SK-N-SH treated with all-trans-retinoic acid at 6 μM for 48 hours (cell line): ENCODE measurements around the gene SEL1L3.

Source experiments
- ATAC-seq: fragments of 200-7000 bp; cut with Tn5 transposase; 3 replicates; pipeline ENCODE4 v1.9.1; 2020; ENCODE audit warnings: mild to moderate bottlenecking, moderate library complexity
- ARNTL ChIP-seq: fragments of 450-650 bp; formaldehyde crosslinking; IDR thresholded peaks from 2 replicates; pipeline ENCODE4 v1.5.0; 2020; ENCODE audit warnings: low read depth, mild to moderate bottlenecking, moderate library complexity, borderline replicate concordance
- BACH2 ChIP-seq: fragments of 250-450 bp; sonication (Bioruptor Pico); IDR thresholded peaks from 2 replicates; pipeline ENCODE4 v1.9.0; 2021; ENCODE audit warnings: mild to moderate bottlenecking, borderline replicate concordance
- CSDC2 ChIP-seq: fragments of 250-450 bp; sonication (Bioruptor Pico); IDR thresholded peaks from 2 replicates; pipeline ENCODE4 v1.5.0; 2020; ENCODE audit warnings: mild to moderate bottlenecking, moderate library complexity
- ESRRG ChIP-seq: fragments of 250-450 bp; sonication (Bioruptor Pico); IDR thresholded peaks from 2 replicates; pipeline ENCODE4 v1.6.1; 2021; ENCODE audit warnings: mild to moderate bottlenecking
- ISL1 ChIP-seq: fragments of 250-450 bp; sonication (Bioruptor Pico); IDR thresholded peaks from 2 replicates; pipeline ENCODE4 v2.1.2; 2022; ENCODE audit warnings: mild to moderate bottlenecking, moderate library complexity
- OSR1 ChIP-seq: fragments of 250-450 bp; sonication (Bioruptor Pico); IDR thresholded peaks from 2 replicates; pipeline ENCODE4 v1.8.0; 2022; ENCODE audit warnings: moderate library complexity, mild to moderate bottlenecking, inconsistent platforms
- PPARA ChIP-seq: fragments of 250-450 bp; sonication (Bioruptor Pico); IDR thresholded peaks from 2 replicates; pipeline ENCODE4 v1.5.0; 2020; ENCODE audit warnings: mild to moderate bottlenecking, borderline replicate concordance
- RARB ChIP-seq: fragments of 250-450 bp; sonication (Bioruptor Pico); IDR thresholded peaks from 2 replicates; pipeline ENCODE4 v1.8.0; 2021; ENCODE audit warnings: mild to moderate bottlenecking, moderate library complexity
- SNAI2 ChIP-seq: fragments of 250-450 bp; sonication (Bioruptor Pico); IDR thresholded peaks from 2 replicates; pipeline ENCODE4 v1.5.0; 2020; ENCODE audit warnings: mild to moderate bottlenecking, moderate library complexity
- TCF4 ChIP-seq: fragments of 250-450 bp; sonication (Bioruptor Pico); IDR thresholded peaks from 2 replicates; pipeline ENCODE4 v1.8.0; 2021; ENCODE audit warnings: mild to moderate bottlenecking, moderate library complexity, borderline replicate concordance
- TOX ChIP-seq: fragments of 250-450 bp; sonication (Bioruptor Pico); IDR thresholded peaks from 2 replicates; pipeline ENCODE4 v1.8.0; 2021; ENCODE audit warnings: mild to moderate bottlenecking, moderate library complexity, borderline replicate concordance
- ZC3H10 ChIP-seq: fragments of 250-450 bp; sonication (Bioruptor Pico); IDR thresholded peaks from 2 replicates; pipeline ENCODE4 v1.5.1; 2021; ENCODE audit warnings: mild to moderate bottlenecking, moderate library complexity
- ZFP3 ChIP-seq: fragments of 250-450 bp; sonication (Bioruptor Pico); IDR thresholded peaks from 2 replicates; pipeline ENCODE4 v1.5.0; 2020; ENCODE audit warnings: mild to moderate bottlenecking, moderate library complexity
- ZFP30 ChIP-seq: fragments of 450-650 bp; formaldehyde crosslinking; IDR thresholded peaks from 2 replicates; pipeline ENCODE4 v1.5.0; 2022; ENCODE audit warnings: mild to moderate bottlenecking, moderate library complexity
- ZNF565 ChIP-seq: fragments of 450-650 bp; formaldehyde crosslinking; conservative IDR thresholded peaks from 2 replicates; pipeline ENCODE4 v1.5.0; 2020; ENCODE audit warnings: low read depth, mild to moderate bottlenecking, moderate library complexity
- TF ChIP-seq, protein P1 (sequence below): fragments of 250-450 bp; sonication (Bioruptor Pico); IDR thresholded peaks from 2 replicates; pipeline ENCODE4 v1.8.0; 2021; ENCODE audit warnings: low read depth, mild to moderate bottlenecking, moderate library complexity, borderline replicate concordance
- TF ChIP-seq, protein P2 (sequence below): fragments of 250-450 bp; sonication (Bioruptor Pico); IDR thresholded peaks from 2 replicates; pipeline ENCODE4 v1.5.0; 2020; ENCODE audit warnings: mild to moderate bottlenecking, moderate library complexity
- TF ChIP-seq, protein P3 (sequence below): fragments of 250-450 bp; sonication (Bioruptor Pico); IDR thresholded peaks from 2 replicates; pipeline ENCODE4 v1.5.1; 2020; ENCODE audit warnings: low read depth, mild to moderate bottlenecking, moderate library complexity
- TF ChIP-seq, protein P4 (sequence below): fragments of 250-450 bp; sonication (Bioruptor Pico); IDR thresholded peaks from 2 replicates; pipeline ENCODE4 v1.5.1; 2021; ENCODE audit warnings: mild to moderate bottlenecking, moderate library complexity
- TF ChIP-seq, protein P5 (sequence below): fragments of 250-450 bp; sonication (Bioruptor Pico); IDR thresholded peaks from 2 replicates; pipeline ENCODE4 v1.8.0; 2020; ENCODE audit warnings: mild to moderate bottlenecking, moderate library complexity, borderline replicate concordance

The SEL1L3 gene

DNA sequence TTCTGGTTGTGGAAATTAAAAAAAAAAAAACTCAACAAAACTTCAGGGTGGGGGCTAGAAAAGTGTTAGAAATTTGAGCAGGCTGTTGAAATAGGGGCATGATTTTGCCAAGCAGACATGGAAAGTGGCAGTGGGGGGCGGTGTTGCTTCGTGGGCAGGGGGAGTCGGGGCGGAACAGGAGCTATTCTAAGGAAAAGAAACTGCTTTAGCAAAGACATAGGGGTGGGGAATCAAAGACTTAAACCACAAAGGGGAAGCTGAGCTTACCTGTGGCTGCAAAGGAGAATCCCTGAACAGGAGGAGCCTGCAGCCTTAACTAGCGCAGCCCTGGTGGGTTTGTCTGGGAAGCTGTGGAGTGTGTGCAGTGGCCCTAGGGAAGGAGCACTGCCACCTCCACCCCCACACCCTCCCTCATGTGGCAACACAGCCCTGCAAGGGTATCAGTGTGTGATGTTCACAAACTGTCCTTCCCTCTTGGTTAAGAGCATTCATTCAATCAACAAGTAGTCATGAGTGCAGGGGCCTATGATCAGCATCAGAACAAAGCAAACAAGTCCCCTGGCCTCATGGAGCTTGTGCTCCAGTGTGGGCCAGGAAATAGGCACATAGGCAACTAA, 20.5 kb downstream of the SEL1L3 start:
- no peak for ATAC-seq
- no peak for TF ChIP-seq PPARA
- TF ChIP-seq ZFP3 (CRISPR knock-in tag) = no peak
- TF ChIP-seq, protein P1, sequence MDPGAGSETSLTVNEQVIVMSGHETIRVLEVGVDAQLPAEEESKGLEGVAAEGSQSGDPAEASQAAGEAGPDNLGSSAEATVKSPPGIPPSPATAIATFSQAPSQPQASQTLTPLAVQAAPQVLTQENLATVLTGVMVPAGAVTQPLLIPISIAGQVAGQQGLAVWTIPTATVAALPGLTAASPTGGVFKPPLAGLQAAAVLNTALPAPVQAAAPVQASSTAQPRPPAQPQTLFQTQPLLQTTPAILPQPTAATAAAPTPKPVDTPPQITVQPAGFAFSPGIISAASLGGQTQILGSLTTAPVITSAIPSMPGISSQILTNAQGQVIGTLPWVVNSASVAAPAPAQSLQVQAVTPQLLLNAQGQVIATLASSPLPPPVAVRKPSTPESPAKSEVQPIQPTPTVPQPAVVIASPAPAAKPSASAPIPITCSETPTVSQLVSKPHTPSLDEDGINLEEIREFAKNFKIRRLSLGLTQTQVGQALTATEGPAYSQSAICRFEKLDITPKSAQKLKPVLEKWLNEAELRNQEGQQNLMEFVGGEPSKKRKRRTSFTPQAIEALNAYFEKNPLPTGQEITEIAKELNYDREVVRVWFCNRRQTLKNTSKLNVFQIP (CRISPR knock-in tag) = no peak
- no peak for TF ChIP-seq ZC3H10 (CRISPR knock-in tag)
- TF ChIP-seq CSDC2 (CRISPR knock-in tag) = no peak
- TF ChIP-seq ISL1 (CRISPR knock-in tag) = no peak
- no peak for TF ChIP-seq TOX (CRISPR knock-in tag)
- TF ChIP-seq, protein P2, sequence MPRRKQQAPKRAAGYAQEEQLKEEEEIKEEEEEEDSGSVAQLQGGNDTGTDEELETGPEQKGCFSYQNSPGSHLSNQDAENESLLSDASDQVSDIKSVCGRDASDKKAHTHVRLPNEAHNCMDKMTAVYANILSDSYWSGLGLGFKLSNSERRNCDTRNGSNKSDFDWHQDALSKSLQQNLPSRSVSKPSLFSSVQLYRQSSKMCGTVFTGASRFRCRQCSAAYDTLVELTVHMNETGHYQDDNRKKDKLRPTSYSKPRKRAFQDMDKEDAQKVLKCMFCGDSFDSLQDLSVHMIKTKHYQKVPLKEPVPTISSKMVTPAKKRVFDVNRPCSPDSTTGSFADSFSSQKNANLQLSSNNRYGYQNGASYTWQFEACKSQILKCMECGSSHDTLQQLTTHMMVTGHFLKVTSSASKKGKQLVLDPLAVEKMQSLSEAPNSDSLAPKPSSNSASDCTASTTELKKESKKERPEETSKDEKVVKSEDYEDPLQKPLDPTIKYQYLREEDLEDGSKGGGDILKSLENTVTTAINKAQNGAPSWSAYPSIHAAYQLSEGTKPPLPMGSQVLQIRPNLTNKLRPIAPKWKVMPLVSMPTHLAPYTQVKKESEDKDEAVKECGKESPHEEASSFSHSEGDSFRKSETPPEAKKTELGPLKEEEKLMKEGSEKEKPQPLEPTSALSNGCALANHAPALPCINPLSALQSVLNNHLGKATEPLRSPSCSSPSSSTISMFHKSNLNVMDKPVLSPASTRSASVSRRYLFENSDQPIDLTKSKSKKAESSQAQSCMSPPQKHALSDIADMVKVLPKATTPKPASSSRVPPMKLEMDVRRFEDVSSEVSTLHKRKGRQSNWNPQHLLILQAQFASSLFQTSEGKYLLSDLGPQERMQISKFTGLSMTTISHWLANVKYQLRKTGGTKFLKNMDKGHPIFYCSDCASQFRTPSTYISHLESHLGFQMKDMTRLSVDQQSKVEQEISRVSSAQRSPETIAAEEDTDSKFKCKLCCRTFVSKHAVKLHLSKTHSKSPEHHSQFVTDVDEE (CRISPR knock-in tag) = no peak
- TF ChIP-seq TCF4 (CRISPR knock-in tag) = no peak
- no peak for TF ChIP-seq SNAI2
- TF ChIP-seq ZFP30 (CRISPR knock-in tag) = no peak
- TF ChIP-seq ARNTL (CRISPR knock-in tag) = no peak
- TF ChIP-seq, protein P3, sequence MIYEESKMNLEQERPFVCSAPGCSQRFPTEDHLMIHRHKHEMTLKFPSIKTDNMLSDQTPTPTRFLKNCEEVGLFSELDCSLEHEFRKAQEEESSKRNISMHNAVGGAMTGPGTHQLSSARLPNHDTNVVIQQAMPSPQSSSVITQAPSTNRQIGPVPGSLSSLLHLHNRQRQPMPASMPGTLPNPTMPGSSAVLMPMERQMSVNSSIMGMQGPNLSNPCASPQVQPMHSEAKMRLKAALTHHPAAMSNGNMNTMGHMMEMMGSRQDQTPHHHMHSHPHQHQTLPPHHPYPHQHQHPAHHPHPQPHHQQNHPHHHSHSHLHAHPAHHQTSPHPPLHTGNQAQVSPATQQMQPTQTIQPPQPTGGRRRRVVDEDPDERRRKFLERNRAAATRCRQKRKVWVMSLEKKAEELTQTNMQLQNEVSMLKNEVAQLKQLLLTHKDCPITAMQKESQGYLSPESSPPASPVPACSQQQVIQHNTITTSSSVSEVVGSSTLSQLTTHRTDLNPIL (CRISPR knock-in tag) = no peak
- TF ChIP-seq, protein P4, sequence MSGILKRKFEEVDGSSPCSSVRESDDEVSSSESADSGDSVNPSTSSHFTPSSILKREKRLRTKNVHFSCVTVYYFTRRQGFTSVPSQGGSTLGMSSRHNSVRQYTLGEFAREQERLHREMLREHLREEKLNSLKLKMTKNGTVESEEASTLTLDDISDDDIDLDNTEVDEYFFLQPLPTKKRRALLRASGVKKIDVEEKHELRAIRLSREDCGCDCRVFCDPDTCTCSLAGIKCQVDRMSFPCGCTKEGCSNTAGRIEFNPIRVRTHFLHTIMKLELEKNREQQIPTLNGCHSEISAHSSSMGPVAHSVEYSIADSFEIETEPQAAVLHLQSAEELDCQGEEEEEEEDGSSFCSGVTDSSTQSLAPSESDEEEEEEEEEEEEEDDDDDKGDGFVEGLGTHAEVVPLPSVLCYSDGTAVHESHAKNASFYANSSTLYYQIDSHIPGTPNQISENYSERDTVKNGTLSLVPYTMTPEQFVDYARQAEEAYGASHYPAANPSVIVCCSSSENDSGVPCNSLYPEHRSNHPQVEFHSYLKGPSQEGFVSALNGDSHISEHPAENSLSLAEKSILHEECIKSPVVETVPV = no peak
- TF ChIP-seq, protein P5, sequence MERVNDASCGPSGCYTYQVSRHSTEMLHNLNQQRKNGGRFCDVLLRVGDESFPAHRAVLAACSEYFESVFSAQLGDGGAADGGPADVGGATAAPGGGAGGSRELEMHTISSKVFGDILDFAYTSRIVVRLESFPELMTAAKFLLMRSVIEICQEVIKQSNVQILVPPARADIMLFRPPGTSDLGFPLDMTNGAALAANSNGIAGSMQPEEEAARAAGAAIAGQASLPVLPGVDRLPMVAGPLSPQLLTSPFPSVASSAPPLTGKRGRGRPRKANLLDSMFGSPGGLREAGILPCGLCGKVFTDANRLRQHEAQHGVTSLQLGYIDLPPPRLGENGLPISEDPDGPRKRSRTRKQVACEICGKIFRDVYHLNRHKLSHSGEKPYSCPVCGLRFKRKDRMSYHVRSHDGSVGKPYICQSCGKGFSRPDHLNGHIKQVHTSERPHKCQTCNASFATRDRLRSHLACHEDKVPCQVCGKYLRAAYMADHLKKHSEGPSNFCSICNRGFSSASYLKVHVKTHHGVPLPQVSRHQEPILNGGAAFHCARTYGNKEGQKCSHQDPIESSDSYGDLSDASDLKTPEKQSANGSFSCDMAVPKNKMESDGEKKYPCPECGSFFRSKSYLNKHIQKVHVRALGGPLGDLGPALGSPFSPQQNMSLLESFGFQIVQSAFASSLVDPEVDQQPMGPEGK (CRISPR knock-in tag) = no peak
- TF ChIP-seq ESRRG (CRISPR knock-in tag) = no peak
- TF ChIP-seq BACH2 (CRISPR knock-in tag) = no peak
- TF ChIP-seq OSR1 = no peak

DNA sequence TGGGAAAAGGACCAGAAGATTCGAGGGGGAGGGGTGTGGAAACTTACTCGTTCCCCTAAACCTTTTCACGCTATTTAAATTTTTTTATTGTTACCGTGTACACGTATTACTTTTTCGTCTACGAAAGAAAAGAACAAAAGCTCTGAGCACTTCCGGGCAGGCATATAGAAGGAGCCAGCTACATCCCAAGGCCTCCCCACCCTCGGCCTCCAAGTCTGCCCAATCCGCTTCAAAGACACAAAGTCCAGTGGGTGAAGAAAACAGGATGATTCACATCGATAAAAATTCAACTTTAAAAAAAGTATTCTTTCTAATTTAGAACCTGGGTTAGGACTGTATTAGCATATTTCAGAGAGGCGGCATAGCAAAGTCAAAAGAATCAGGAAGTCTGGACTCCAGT, 23.1 kb downstream of the SEL1L3 start:
- ATAC-seq = no peak
- TF ChIP-seq, protein P1 (CRISPR knock-in tag) = no peak
- TF ChIP-seq, protein P2 (CRISPR knock-in tag) = no peak
- TF ChIP-seq, protein P3 (CRISPR knock-in tag) = no peak
- no peak for TF ChIP-seq BACH2 (CRISPR knock-in tag)
- no peak for TF ChIP-seq RARB (CRISPR knock-in tag)
- no peak for TF ChIP-seq ESRRG (CRISPR knock-in tag)
- no peak for TF ChIP-seq TOX (CRISPR knock-in tag)
- TF ChIP-seq OSR1 = no peak
- TF ChIP-seq, protein P5 (CRISPR knock-in tag) = no peak
- no peak for TF ChIP-seq ZC3H10 (CRISPR knock-in tag)
- no peak for TF ChIP-seq ZNF565 (CRISPR knock-in tag)
- no peak for TF ChIP-seq ZFP3 (CRISPR knock-in tag)
- TF ChIP-seq PPARA = no peak
